Fibroblast of the aortic adventitia (primary cell): ENCODE data around the gene CDT1. TPM values are rescaled to one million over a fixed set of nuclear protein-coding genes. Genes with fewer than 3 reads are reported as not detected.
A peak's percentile ranks its signal among the peaks of the same experiment; 100 is the strongest.

Source experiments
- DNase-seq: peaks from one replicate; pipeline ENCODE4 v3.0.0-alpha.2; 2010; ENCODE audit warnings: low read depth
- H3K4me3 ChIP-seq: 2 replicates; pipeline ENCODE4 v1.5.1; 2011; ENCODE audit warnings: low read depth, mild to moderate bottlenecking, control low read depth, low read length, moderate library complexity
- CTCF ChIP-seq: IDR thresholded peaks from 2 replicates; pipeline ENCODE4 v1.5.1; 2011; ENCODE audit warnings: mild to moderate bottlenecking, low read length, control low read depth, inconsistent platforms; ENCODE audit not compliant: insufficient read depth
- total RNA-seq: library from RNA; depleted of rRNA; stranded (reverse); fragments of >200 nt; gene quantifications from 2 replicates; pipeline ENCODE4 v1.2.3, GENCODE V29; 2012; ENCODE audit warnings: low replicate concordance

CDT1 gene
- total RNA-seq, 1 donor, result 26.8 TPM

GRCh38 chr16:88830783-88831182, 27.2 kb downstream of the CDT1 start:
- no peak for TF ChIP-seq CTCF
- no peak overlapping the region for H3K4me3 ChIP-seq
- DNase-seq, result no peak

GRCh38 chr16:88831838-88832237, 28.2 kb downstream of the CDT1 start:
- TF ChIP-seq CTCF, result no peak
- DNase-seq, result no peak
- H3K4me3 ChIP-seq, result no peak overlapping the region

- no peak for TF ChIP-seq CTCF
- DNase-seq, result no peak
- no peak overlapping the region for H3K4me3 ChIP-seq
Observed at GRCh38 chr16:88833086-88833485, 29.5 kb downstream of the CDT1 start.

- no peak for DNase-seq
- TF ChIP-seq CTCF, result no peak
Observed at GRCh38 chr16:88834670-88835069, 31.1 kb downstream of the CDT1 start.

GRCh38 chr16:88835383-88835782, 31.8 kb downstream of the CDT1 start:
- DNase-seq, result peak; percentile 64
- TF ChIP-seq CTCF, result no peak
- no peak overlapping the region for H3K4me3 ChIP-seq

More at GRCh38 chr16:88834670-88835069, 31.1 kb downstream of the CDT1 start:
- no peak overlapping the region for H3K4me3 ChIP-seq

- no peak for DNase-seq
- TF ChIP-seq CTCF, result no peak
- H3K4me3 ChIP-seq, result no peak overlapping the region
Observed at GRCh38 chr16:88835818-88836217, 32.2 kb downstream of the CDT1 start.

GRCh38 chr16:88836791-88837190, 33.2 kb downstream of the CDT1 start:
- DNase-seq, result no peak
- no peak for TF ChIP-seq CTCF
- H3K4me3 ChIP-seq, result no peak overlapping the region
